ENCODE measurements around the gene RNF113A. TPM values are rescaled to one million over a fixed set of nuclear protein-coding genes. Genes with fewer than 3 reads are reported as not detected.
A peak's percentile ranks its signal among the peaks of the same experiment; 100 is the strongest.
"Not testable (repeated sequence)": the region's sequence is repeated elsewhere in the genome, so short reads cannot be mapped to it uniquely, and the experiment has no call there.

The RNF113A gene
- 10 to 100 TPM; 28.2 to 28.4 TPM for total RNA-seq

GRCh38 chrX:119871599-119872395 is at the start of gene RNF113A, which contains the start of gene NDUFA1:
RNF113A (minus strand) TSS chrX:119871733; CDS start chrX:119871613, 120 bp downstream.
NDUFA1 (plus strand) TSS chrX:119871832; CDS start chrX:119871912, 80 bp downstream.
- peak within 1 kb of the TSS; percentile 100 for H3K4me3 Mint-ChIP-seq
- DNase-seq: peak; percentile 87
- H3K27ac Mint-ChIP-seq: peak within 1 kb of the TSS; percentile 100
- H3K9me3 Mint-ChIP-seq: no peaks in the 10 kb centered on the region
- peaks cover 17% of the 10 kb centered on the region for H3K36me3 Mint-ChIP-seq
- peaks cover 7% of the 10 kb centered on the region for H3K4me1 Mint-ChIP-seq
- H3K27me3 Mint-ChIP-seq: no peaks in the 10 kb centered on the region

GRCh38 chrX:119919835-119920585 is 48.5 kb upstream of the RNF113A start:
- H3K9me3 Mint-ChIP-seq: no peaks in the 10 kb centered on the region
- H3K4me1 Mint-ChIP-seq: no peaks in the 10 kb centered on the region
- H3K36me3 Mint-ChIP-seq: no peaks in the 10 kb centered on the region
- H3K27ac Mint-ChIP-seq: no peak overlapping the region
- H3K4me3 Mint-ChIP-seq: no peak overlapping the region
- no peak for DNase-seq
- no peaks in the 10 kb centered on the region for H3K27me3 Mint-ChIP-seq

- no peaks in the 10 kb centered on the region for H3K9me3 Mint-ChIP-seq
- no peaks in the 10 kb centered on the region for H3K4me1 Mint-ChIP-seq
- DNase-seq: no peak
- no peaks in the 10 kb centered on the region for H3K36me3 Mint-ChIP-seq
- H3K27me3 Mint-ChIP-seq: no peaks in the 10 kb centered on the region
- H3K27ac Mint-ChIP-seq: no peak overlapping the region
- H3K4me3 Mint-ChIP-seq: no peak overlapping the region
Measured at GRCh38 chrX:119917877-119918276, 46.3 kb upstream of the RNF113A start.

DNA sequence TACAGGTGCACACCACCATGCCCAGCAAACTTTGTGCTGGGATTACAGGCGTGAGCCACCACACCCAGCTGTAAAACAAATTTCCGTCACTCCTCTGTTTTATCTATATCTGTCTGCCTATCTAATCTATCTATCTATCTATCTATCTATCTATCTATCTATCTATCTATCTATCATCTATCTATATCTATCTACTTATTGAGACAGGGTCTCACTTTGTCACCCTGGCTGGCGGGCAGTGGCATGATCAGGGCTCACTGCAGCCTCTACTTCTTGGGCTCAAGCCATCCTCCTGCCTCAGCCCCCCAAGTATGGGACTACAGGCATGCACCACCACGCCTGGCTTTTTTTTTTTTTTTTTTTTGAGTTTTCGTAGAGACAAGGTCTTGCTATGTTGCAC is 44.8 kb upstream of the RNF113A start:
- Mint-ChIP-seq H3K27me3 (no peaks in the 10 kb centered on the region), H3K27ac (no peak overlapping the region), H3K9me3 (no peaks in the 10 kb centered on the region), H3K4me1 (no peaks in the 10 kb centered on the region), H3K36me3 (no peaks in the 10 kb centered on the region), H3K4me3 (no peak overlapping the region)
- DNase-seq: no peak

GRCh38 chrX:119900976-119901375 is 29.4 kb upstream of the RNF113A start:
- Mint-ChIP-seq H3K9me3 (no peaks in the 10 kb centered on the region), H3K4me1 (no peaks in the 10 kb centered on the region), H3K4me3 (no peak overlapping the region), H3K27ac (no peak overlapping the region), H3K36me3 (no peaks in the 10 kb centered on the region), H3K27me3 (no peaks in the 10 kb centered on the region)
- no peak for DNase-seq

DNA sequence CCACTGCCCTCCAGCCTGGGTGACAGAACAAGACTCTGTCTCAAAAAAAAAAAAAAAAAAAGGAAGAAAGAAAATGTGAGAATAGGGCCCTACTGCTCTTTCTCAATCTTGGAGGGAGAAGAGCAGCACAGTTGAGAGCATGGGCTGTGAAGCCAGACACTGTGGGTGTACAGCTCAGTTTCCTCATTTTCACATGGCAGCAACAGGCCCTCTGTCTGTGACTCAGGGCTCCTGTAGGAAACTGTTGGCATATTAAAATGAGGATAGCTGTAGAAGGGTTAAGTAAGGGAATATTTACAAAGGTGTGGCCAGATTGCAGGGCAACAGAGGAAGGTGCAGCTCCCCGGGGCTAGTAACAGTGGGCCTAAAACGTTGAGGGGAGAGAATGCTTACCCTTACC is 27.6 kb upstream of the RNF113A start:
- Mint-ChIP-seq H3K27me3 (no peaks in the 10 kb centered on the region), H3K4me3 (no peak overlapping the region), H3K27ac (no peak overlapping the region), H3K9me3 (no peaks in the 10 kb centered on the region), H3K4me1 (no peaks in the 10 kb centered on the region), H3K36me3 (no peaks in the 10 kb centered on the region)
- no peak for DNase-seq

DNA sequence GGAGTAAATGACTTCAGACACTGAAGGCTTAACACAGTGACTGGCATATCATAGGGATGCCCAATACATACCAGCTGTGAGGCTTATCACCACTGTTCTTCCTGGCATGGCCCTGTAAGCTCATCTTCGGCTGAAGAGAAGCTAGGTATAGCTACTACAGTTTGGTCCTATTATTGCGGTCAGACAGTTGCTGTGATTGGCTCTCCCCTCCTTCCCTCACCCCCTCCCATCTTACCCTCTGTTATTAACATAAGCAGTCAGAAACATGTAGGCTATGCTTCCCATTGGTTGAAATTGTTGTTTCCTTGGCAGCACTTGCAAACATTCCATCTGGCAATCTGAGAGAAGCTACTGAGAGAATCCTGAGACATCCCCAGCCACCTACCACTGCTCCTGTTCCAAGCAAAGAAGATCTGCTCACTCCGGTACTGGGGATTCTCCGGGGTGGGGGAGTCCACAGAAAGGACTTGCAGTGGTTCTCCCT is 24.4 kb upstream of the RNF113A start, which contains the start of gene AKAP14:
Gene AKAP14, plus strand, starts transcription at position 51 of the 484 bp plus-strand sequence. CDS start 7,331 bp downstream, outside the sequence.
- H3K36me3 Mint-ChIP-seq: no peaks in the 10 kb centered on the region
- H3K4me1 Mint-ChIP-seq: no peaks in the 10 kb centered on the region
- no peak within 1 kb of the TSS for H3K4me3 Mint-ChIP-seq
- no peaks in the 10 kb centered on the region for H3K9me3 Mint-ChIP-seq
- no peaks in the 10 kb centered on the region for H3K27me3 Mint-ChIP-seq
- DNase-seq: no peak
- H3K27ac Mint-ChIP-seq: no peak within 1 kb of the TSS

GRCh38 chrX:119891961-119892692 is 20.6 kb upstream of the RNF113A start:
- not testable (repeated sequence) for H3K9me3 Mint-ChIP-seq, H3K36me3 Mint-ChIP-seq, H3K4me1 Mint-ChIP-seq, DNase-seq, H3K4me3 Mint-ChIP-seq, H3K27me3 Mint-ChIP-seq, H3K27ac Mint-ChIP-seq

GRCh38 chrX:119890626-119891025 is 19.1 kb upstream of the RNF113A start:
- not testable (repeated sequence) for H3K27me3 Mint-ChIP-seq, H3K4me3 Mint-ChIP-seq, H3K9me3 Mint-ChIP-seq, DNase-seq, H3K4me1 Mint-ChIP-seq, H3K36me3 Mint-ChIP-seq, H3K27ac Mint-ChIP-seq

GRCh38 chrX:119887721-119888425 is 16.3 kb upstream of the RNF113A start:
- DNase-seq: peak; percentile 68
- H3K9me3 Mint-ChIP-seq: no peaks in the 10 kb centered on the region
- no peak overlapping the region for H3K27ac Mint-ChIP-seq
- H3K4me1 Mint-ChIP-seq: peaks cover 7% of the 10 kb centered on the region
- H3K4me3 Mint-ChIP-seq: peak overlapping the region; percentile 25
- H3K36me3 Mint-ChIP-seq: no peaks in the 10 kb centered on the region
- peaks cover 4% of the 10 kb centered on the region for H3K27me3 Mint-ChIP-seq

- Mint-ChIP-seq H3K4me1 (peaks cover 8% of the 10 kb centered on the region), H3K4me3 (no peak overlapping the region), H3K9me3 (no peaks in the 10 kb centered on the region), H3K36me3 (no peaks in the 10 kb centered on the region), H3K27me3 (peaks cover 4% of the 10 kb centered on the region), H3K27ac (no peak overlapping the region)
- peak; percentile 10 for DNase-seq
Measured at GRCh38 chrX:119885554-119886428, 14.3 kb upstream of the RNF113A start.

- H3K4me3 Mint-ChIP-seq: no peak overlapping the region
- H3K27me3 Mint-ChIP-seq: no peaks in the 10 kb centered on the region
- H3K4me1 Mint-ChIP-seq: peaks cover 12% of the 10 kb centered on the region
- H3K36me3 Mint-ChIP-seq: peaks cover 7% of the 10 kb centered on the region
- DNase-seq: peak; percentile 13
- no peaks in the 10 kb centered on the region for H3K9me3 Mint-ChIP-seq
- peak overlapping the region; percentile 19 for H3K27ac Mint-ChIP-seq
Measured at GRCh38 chrX:119880552-119881437, 9.3 kb upstream of the RNF113A start.

DNA sequence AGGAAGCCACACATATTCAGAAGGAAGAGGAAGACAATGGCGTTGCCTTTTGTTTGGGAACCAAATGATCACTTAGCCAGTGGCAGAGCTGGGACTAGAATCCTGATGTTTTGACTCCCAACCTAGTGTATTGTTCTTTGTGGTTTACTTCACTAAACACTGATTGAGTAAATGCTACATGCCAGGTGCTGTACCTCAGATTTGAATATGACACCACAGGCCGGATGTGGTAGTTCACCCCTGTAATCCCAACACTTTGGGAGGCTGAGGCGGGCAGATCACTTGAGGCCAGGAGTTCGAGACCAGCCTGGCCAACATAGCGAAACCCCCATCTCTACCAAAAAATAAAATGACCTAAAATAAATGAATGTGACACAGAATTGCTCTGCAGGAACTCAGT is 8.5 kb upstream of the RNF113A start:
- Mint-ChIP-seq H3K4me3 (no peak overlapping the region), H3K27me3 (no peaks in the 10 kb centered on the region), H3K27ac (peak overlapping the region; percentile 19), H3K4me1 (peaks cover 12% of the 10 kb centered on the region), H3K36me3 (peaks cover 7% of the 10 kb centered on the region), H3K9me3 (no peaks in the 10 kb centered on the region)
- no peak for DNase-seq
